ENCODE measurements around the gene OR52E8. TPM values are rescaled to one million over a fixed set of nuclear protein-coding genes. Genes with fewer than 3 reads are reported as not detected.
A peak's percentile ranks its signal among the peaks of the same experiment; 100 is the strongest.

Gene OR52E8
- polyA plus RNA-seq, 6 donors from 2014 or later, result not detected

GRCh38 chr11:5837695-5838094 lies 19.8 kb downstream of the OR52E8 start:
- H3K27ac Mint-ChIP-seq, result no peak overlapping the region
- no peak overlapping the region for H3K4me3 Mint-ChIP-seq
- DNase-seq (no peak), ATAC-seq (ENCODE audit: low read depth in 2 of 2) (no peak)
- H3K9me3 Mint-ChIP-seq, result peaks cover 0 to 18% (median 6%) of the 10 kb centered on the region in 7 donors
- H3K36me3 Mint-ChIP-seq, result no peaks in the 10 kb centered on the region
- H3K27me3 Mint-ChIP-seq, result peaks cover 10 to 34% (median 24%) of the 10 kb centered on the region in 3 donors
- no peaks in the 10 kb centered on the region for H3K4me1 Mint-ChIP-seq

DNA sequence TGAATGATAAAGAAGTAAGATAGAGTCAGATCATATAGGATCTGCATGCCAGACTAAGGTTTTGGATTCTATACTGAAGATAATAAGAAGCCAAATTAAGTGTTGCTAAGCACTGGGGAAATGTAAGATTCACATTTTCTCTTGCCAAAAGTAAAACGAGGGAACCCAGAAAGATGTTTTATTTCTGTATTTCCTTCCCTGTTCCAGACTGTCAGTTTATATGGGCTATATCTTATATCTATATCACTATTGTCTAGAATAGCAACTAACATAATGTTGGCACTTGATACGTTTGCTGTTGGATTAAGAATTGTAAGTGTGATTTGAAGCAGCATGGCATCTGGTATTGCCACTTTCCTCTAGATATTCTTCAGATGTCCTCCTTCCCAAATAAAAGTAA lies 24.0 kb downstream of the OR52E8 start:
- Mint-ChIP-seq H3K4me1 (no peaks in the 10 kb centered on the region), H3K9me3 (peaks cover 0 to 11% (median 2%) of the 10 kb centered on the region in 7 donors), H3K27me3 (peaks cover 6 to 14% (median 13%) of the 10 kb centered on the region in 3 donors), H3K27ac (no peak overlapping the region), H3K36me3 (no peaks in the 10 kb centered on the region), H3K4me3 (no peak overlapping the region)
- DNase-seq (no peak), ATAC-seq (ENCODE audit: low read depth in 2 of 2) (no peak)

DNA sequence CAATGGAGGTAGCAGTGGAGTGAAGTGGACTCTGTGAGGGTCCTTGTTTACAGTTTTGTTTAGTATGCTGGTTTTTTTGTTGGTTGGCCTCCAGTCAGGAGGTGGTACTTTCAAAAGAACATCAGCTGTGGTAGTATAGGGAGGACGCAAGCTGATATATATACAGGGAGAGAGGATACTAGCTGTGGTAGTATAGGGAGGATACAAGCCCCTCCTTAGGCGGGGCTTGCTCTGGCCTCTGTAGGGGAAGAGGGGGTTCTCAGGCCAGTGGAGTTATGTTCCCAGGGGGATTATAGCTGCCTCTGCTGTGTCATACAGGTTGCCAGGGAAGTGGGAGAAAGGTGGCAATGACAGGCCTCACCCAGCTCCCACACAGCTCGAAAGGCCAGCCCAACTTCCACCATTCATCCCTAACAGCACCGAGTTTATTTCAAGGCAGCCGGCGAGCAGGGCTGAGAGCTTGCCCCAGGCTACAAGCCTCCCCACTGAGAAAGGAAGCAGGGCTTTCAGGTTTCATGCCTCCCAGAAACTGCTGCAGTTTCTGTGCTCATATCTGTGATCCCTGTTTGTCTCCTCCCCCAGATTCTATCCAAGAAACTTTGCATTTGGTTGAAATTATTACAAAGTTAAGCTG lies 26.2 kb downstream of the OR52E8 start:
- H3K27ac Mint-ChIP-seq, result no peak overlapping the region
- ATAC-seq (ENCODE audit: low read depth in 2 of 2) (no peak), DNase-seq (no peak)
- H3K4me1 Mint-ChIP-seq, result no peaks in the 10 kb centered on the region
- H3K9me3 Mint-ChIP-seq, result peaks cover 0 to 6% (median 2%) of the 10 kb centered on the region in 7 donors
- H3K36me3 Mint-ChIP-seq, result no peaks in the 10 kb centered on the region
- H3K27me3 Mint-ChIP-seq, result peaks cover 7 to 17% (median 9%) of the 10 kb centered on the region in 3 donors
- no peak overlapping the region for H3K4me3 Mint-ChIP-seq

- Mint-ChIP-seq H3K4me3 (peak overlapping the region; percentile 58 to 85 (median 72)), H3K9me3 (no peaks in the 10 kb centered on the region), H3K36me3 (no peaks in the 10 kb centered on the region), H3K4me1 (peaks cover 6 to 22% (median 11%) of the 10 kb centered on the region in 3 donors), H3K27me3 (peaks cover 0 to 11% (median 5%) of the 10 kb centered on the region in 3 donors), H3K27ac (peak overlapping the region in 3 of 6 donors; percentile 17 to 79 (median 69))
- ATAC-seq (ENCODE audit: low read depth in 2 of 2), result no peak
- DNase-seq, result no peak
Measured at GRCh38 chr11:5818245-5818886, 39.1 kb downstream of the OR52E8 start.

GRCh38 chr11:5815534-5815933 lies 42.0 kb downstream of the OR52E8 start:
- no peak overlapping the region for H3K27ac Mint-ChIP-seq
- no peaks in the 10 kb centered on the region for H3K9me3 Mint-ChIP-seq
- H3K36me3 Mint-ChIP-seq, result no peaks in the 10 kb centered on the region
- ATAC-seq (ENCODE audit: low read depth in 2 of 2), result peak; percentile 63 to 73
- H3K4me1 Mint-ChIP-seq, result peaks cover 6 to 22% (median 11%) of the 10 kb centered on the region in 3 donors
- peak; percentile 2 for DNase-seq
- no peak overlapping the region for H3K4me3 Mint-ChIP-seq
- H3K27me3 Mint-ChIP-seq, result peaks cover 0 to 2% (median 0%) of the 10 kb centered on the region in 3 donors

DNA sequence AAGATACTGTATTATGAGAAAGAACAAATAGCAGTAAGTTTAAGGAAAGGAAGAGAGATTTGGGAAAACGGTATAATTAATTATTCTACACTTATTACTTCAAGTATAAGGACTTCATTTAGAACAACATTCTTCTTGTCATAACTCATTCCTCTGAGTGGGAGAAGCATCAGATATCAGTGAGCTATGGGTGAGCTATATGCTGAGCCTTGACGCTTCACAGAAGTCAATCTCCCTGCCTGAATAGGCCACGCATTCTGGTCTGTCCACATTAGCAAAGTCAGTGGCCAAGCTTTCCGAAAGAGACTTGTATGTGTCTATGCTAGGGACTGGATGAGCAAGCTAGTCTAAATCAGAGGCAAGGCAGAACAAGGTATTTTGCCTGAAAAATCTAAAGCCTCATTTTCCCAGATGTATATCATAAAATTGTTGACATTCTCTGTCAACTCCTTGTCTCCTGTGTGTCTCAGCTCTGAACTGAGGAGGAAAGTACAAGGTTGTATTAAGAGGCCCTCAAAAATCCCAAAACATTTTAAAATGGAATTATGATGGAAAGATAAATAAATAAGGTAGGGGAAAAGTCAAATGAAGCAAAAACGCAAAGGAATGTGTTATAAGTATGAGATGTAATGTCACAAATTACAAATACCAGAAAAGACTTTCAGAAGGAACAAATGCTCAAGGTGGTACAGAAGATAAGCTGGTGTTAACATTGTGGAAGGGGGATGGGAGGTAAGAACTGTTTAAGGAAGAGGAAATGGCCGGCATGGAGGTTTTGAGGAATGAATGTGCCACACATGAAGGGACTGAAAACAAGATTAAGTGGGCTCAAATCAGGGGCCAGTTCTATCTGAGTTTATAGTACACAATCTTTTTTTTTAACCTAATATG lies 47.3 kb downstream of the OR52E8 start:
- DNase-seq (no peak), ATAC-seq (ENCODE audit: low read depth in 2 of 2) (no peak)
- peaks cover 7 to 19% (median 12%) of the 10 kb centered on the region in 3 donors for H3K4me1 Mint-ChIP-seq
- peak overlapping the region in 1 of 8 donors; percentile 22 for H3K4me3 Mint-ChIP-seq
- H3K27me3 Mint-ChIP-seq, result peaks cover 4 to 26% (median 21%) of the 10 kb centered on the region in 3 donors
- H3K27ac Mint-ChIP-seq, result no peak overlapping the region
- no peaks in the 10 kb centered on the region for H3K36me3 Mint-ChIP-seq
- H3K9me3 Mint-ChIP-seq, result no peaks in the 10 kb centered on the region

DNA sequence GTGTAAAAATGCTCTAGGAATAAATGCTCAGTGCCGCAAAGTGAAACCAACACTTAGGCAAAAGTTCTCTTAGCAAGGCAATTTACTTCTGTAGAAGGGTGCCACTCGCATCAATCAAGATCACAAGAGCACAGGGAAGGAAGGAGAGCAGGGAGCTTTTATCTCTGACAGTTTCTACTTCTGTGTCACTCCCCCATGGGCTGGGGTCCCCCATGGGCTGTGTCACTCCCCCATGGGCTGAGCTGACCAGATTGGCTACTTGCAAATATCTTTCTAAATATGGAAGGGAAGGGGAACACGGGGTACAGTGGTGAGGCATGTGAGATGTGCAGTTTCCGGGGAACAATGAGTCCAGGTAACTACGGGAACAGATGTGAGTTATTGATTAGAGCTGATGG lies 48.4 kb downstream of the OR52E8 start:
- Mint-ChIP-seq H3K27me3 (peaks cover 4 to 26% (median 26%) of the 10 kb centered on the region in 3 donors), H3K36me3 (no peaks in the 10 kb centered on the region), H3K4me1 (peaks cover 7 to 13% (median 12%) of the 10 kb centered on the region in 3 donors), H3K4me3 (peak overlapping the region; percentile 80 to 96 (median 92)), H3K27ac (peak overlapping the region in 1 of 6 donors; percentile 76), H3K9me3 (peaks cover 2 to 5% (median 4%) of the 10 kb centered on the region in 7 donors)
- DNase-seq (peak; percentile 9), ATAC-seq (ENCODE audit: low read depth in 2 of 2) (peak in 1 of 2 donors; percentile 16)

- H3K4me3 Mint-ChIP-seq, result peak within 1 kb of the TSS; percentile 80 to 96 (median 92)
- H3K27me3 Mint-ChIP-seq, result peaks cover 4 to 30% (median 26%) of the 10 kb centered on the region in 3 donors
- H3K4me1 Mint-ChIP-seq, result peaks cover 7 to 13% (median 12%) of the 10 kb centered on the region in 3 donors
- no peaks in the 10 kb centered on the region for H3K36me3 Mint-ChIP-seq
- DNase-seq (peak; percentile 63), ATAC-seq (ENCODE audit: low read depth in 2 of 2) (peak; percentile 78 to 88)
- peaks cover 2 to 9% (median 8%) of the 10 kb centered on the region in 7 donors for H3K9me3 Mint-ChIP-seq
- peak within 1 kb of the TSS in 3 of 6 donors; percentile 3 to 76 (median 54) for H3K27ac Mint-ChIP-seq
Measured at GRCh38 chr11:5808500-5809121, 48.9 kb downstream of the OR52E8 start, which contains the start of gene OR52N2. Gene OR52N2 (plus strand): TSS chr11:5808924. CDS start chr11:5820336, 11,412 bp downstream.

GRCh38 chr11:5807580-5807979 lies 49.9 kb downstream of the OR52E8 start:
- Mint-ChIP-seq H3K27me3 (peaks cover 4 to 38% (median 32%) of the 10 kb centered on the region in 3 donors), H3K4me3 (peak overlapping the region in 1 of 8 donors; percentile 82), H3K36me3 (peaks cover 0 to 8% of the 10 kb centered on the region in 2 donors), H3K4me1 (peaks cover 7 to 13% (median 12%) of the 10 kb centered on the region in 3 donors), H3K27ac (no peak overlapping the region), H3K9me3 (peaks cover 5 to 16% (median 14%) of the 10 kb centered on the region in 7 donors)
- ATAC-seq (ENCODE audit: low read depth in 2 of 2), result no peak
- no peak for DNase-seq

Other genes with a start within 250 kb of the OR52E8 start
- gene TRIM34, start 232.7 kb downstream of the OR52E8 start, polyA plus RNA-seq (ENCODE audit: low read depth in 6 of 6), result 10 to 100 TPM; 25.3 to 58.5 (median 30.8) TPM
- gene TRIM5, start 172.6 kb downstream of the OR52E8 start, polyA plus RNA-seq (ENCODE audit: low read depth in 6 of 6), result 10 to 100 TPM in 1 of 6 donors, 1 to 10 TPM in 5; 5.0 to 10.2 (median 7.9) TPM
- 100 to 1,000 TPM; 178 to 300 (median 241) TPM for gene TRIM22, start 167.9 kb downstream of the OR52E8 start, polyA plus RNA-seq (ENCODE audit: low read depth in 6 of 6)
- under 1 TPM in 5 of 6 donors, not detected in 1; 0.16 to 0.32 (median 0.18) TPM for gene OR56B1, start 121.2 kb downstream of the OR52E8 start, polyA plus RNA-seq (ENCODE audit: low read depth in 6 of 6)
- 1 to 10 TPM in 2 of 6 donors, under 1 TPM in 2, not detected in 2; 0.49 to 1.1 (median 0.87) TPM for gene OR52N4, start 103.4 kb downstream of the OR52E8 start, polyA plus RNA-seq (ENCODE audit: low read depth in 6 of 6)
- gene OR52N5, start 74.3 kb downstream of the OR52E8 start, polyA plus RNA-seq (ENCODE audit: low read depth in 6 of 6), result under 1 TPM in 1 of 6 donors, not detected in 5; 0.20 TPM
- not detected for gene OR52N1, start 66.4 kb downstream of the OR52E8 start, polyA plus RNA-seq (ENCODE audit: low read depth in 6 of 6)
- not detected for gene OR52N2, start 48.8 kb downstream of the OR52E8 start, polyA plus RNA-seq (ENCODE audit: low read depth in 6 of 6)
- not detected for gene OR52E6, start 15.8 kb downstream of the OR52E8 start, polyA plus RNA-seq (ENCODE audit: low read depth in 6 of 6)
- not detected for gene OR52E4, start 22.9 kb upstream of the OR52E8 start, polyA plus RNA-seq (ENCODE audit: low read depth in 6 of 6)
- gene OR52E5, start 35.5 kb upstream of the OR52E8 start, polyA plus RNA-seq (ENCODE audit: low read depth in 6 of 6), result not detected
- not detected for gene OR56A3, start 84.6 kb upstream of the OR52E8 start, polyA plus RNA-seq (ENCODE audit: low read depth in 6 of 6)
- gene OR56A5, start 110.8 kb upstream of the OR52E8 start, polyA plus RNA-seq (ENCODE audit: low read depth in 6 of 6), result not detected
- not detected for gene OR52L1, start 129.3 kb upstream of the OR52E8 start, polyA plus RNA-seq (ENCODE audit: low read depth in 6 of 6)
- gene OR56A4, start 149.3 kb upstream of the OR52E8 start, polyA plus RNA-seq (ENCODE audit: low read depth in 6 of 6), result not detected
- gene OR56A1, start 173.1 kb upstream of the OR52E8 start, polyA plus RNA-seq (ENCODE audit: low read depth in 6 of 6), result not detected
- not detected for gene OR56B4, start 250.0 kb upstream of the OR52E8 start, polyA plus RNA-seq (ENCODE audit: low read depth in 6 of 6)